Left lung (tissue), 10 donors: ENCODE results near the gene IGSF21. TPM values are rescaled to one million over a fixed set of nuclear protein-coding genes. Genes with fewer than 3 reads are reported as not detected.

Source experiments
- ATAC-seq: fragments of 200-7000 bp; cut with Tn5 transposase; one replicate; pipeline ENCODE4 v1.9.1; 2020; ENCODE audit warnings: moderate library complexity
- DNase-seq, 4 donors: peaks; one replicate each; pipeline ENCODE4 v3.0.0-alpha.2; 2013 to 2020
- H3K27ac ChIP-seq, 2 donors: fragments of 200-600 bp; sonication (generic) in 1 of 2; one replicate each; pipeline versions ENCODE4 v1.5.0 to v1.8.0; 2020 to 2021
- H3K27me3 ChIP-seq, 2 donors: fragments of 200-600 bp; sonication (generic) in 1 of 2; one replicate each; pipeline versions ENCODE4 v1.5.0 to v1.8.0; 2020 to 2021
- H3K36me3 ChIP-seq, 2 donors: fragments of 200-600 bp; sonication (generic) in 1 of 2; one replicate each; pipeline versions ENCODE4 v1.5.0 to v1.8.0; 2020 to 2021
- H3K4me1 ChIP-seq, 2 donors: fragments of 200-600 bp; one replicate each; pipeline ENCODE4 v1.8.0; 2021
- H3K4me3 ChIP-seq, 2 donors: fragments of 200-600 bp; sonication (generic) in 1 of 2; one replicate each; pipeline versions ENCODE4 v1.5.0 to v1.8.0; 2020 to 2021; ENCODE audit warnings: mild to moderate bottlenecking in 1 of 2
- H3K9me3 ChIP-seq, 2 donors: fragments of 200-600 bp; sonication (generic) in 1 of 2; one replicate each; pipeline versions ENCODE4 v1.5.0 to v1.8.0; 2020 to 2021
- CTCF ChIP-seq, 2 donors: fragments of 200-600 bp; sonication (generic) in 1 of 2; IDR thresholded peaks; one replicate each; pipeline versions ENCODE4 v1.5.0 to v1.8.0; 2021; ENCODE audit warnings: antibody characterized with exemption in 2 of 2
- intact Hi-C, 2 donors: fragments of 100-400 bp; cut with DNase I; formaldehyde crosslinking; loops; one replicate each; pipeline versions ENCODE4 v1.11.2 to v1.14.2; 2022
- polyA plus RNA-seq, 6 donors: library from polyadenylated mRNA; unstranded; fragments of 120-200 nt; gene quantifications; one replicate each; pipeline ENCODE4 v1.2.1, GENCODE V29; 2013; ENCODE audit not compliant: insufficient read length in 6 of 6
- total RNA-seq, 2 donors: library from RNA; stranded (reverse); fragmentation: NEBNext Ultra II Directional; extraction: Animal tissue kit (Norgen Biotek cat#: 25700); gene quantifications; one replicate each; pipeline ENCODE4 v1.2.1, GENCODE V29; 2021
- donor health status: DM: no; HTN: yes; CAD: no.
- donor health status: DM: no; HTN: no; CAD: no.

The IGSF21 gene
- total and polyA plus RNA-seq, 8 donors: 0.14 to 1.2 (median 0.25) TPM; not detected in 2

- Histone ChIP-seq H3K4me1 (no peaks in the 10 kb centered on the region), H3K9me3 (no peaks in the 10 kb centered on the region), H3K27ac (no peak overlapping the region), H3K4me3 (no peak overlapping the region), H3K36me3 (no peaks in the 10 kb centered on the region), H3K27me3 (peaks cover 3 to 60% of the 10 kb centered on the region in 2 donors)
- intact Hi-C loops: no loop called here
- ATAC-seq (no peak), DNase-seq (no peak)
- TF ChIP-seq CTCF (IDR thresholded peaks at IDR 0.05): no peak
Observed at GRCh38 chr1:18203645-18204044, 96.0 kb downstream of the IGSF21 start.

GRCh38 chr1:18204575-18204974, 97.0 kb downstream of the IGSF21 start:
- TF ChIP-seq CTCF (IDR thresholded peaks at IDR 0.05): no peak
- intact Hi-C loops: no loop called here
- no peak for ATAC-seq
- DNase-seq: no peak
- Histone ChIP-seq H3K27ac (no peak overlapping the region), H3K27me3 (peaks cover 3 to 54% of the 10 kb centered on the region in 2 donors), H3K36me3 (no peaks in the 10 kb centered on the region), H3K9me3 (no peaks in the 10 kb centered on the region), H3K4me3 (no peak overlapping the region), H3K4me1 (no peaks in the 10 kb centered on the region)

GRCh38 chr1:18205319-18205718, 97.7 kb downstream of the IGSF21 start:
- ATAC-seq: no peak
- Histone ChIP-seq H3K9me3 (no peaks in the 10 kb centered on the region), H3K27me3 (peaks cover 3 to 54% of the 10 kb centered on the region in 2 donors), H3K36me3 (no peaks in the 10 kb centered on the region), H3K4me3 (no peak overlapping the region), H3K27ac (no peak overlapping the region), H3K4me1 (no peaks in the 10 kb centered on the region)
- no peak for DNase-seq
- no peak for TF ChIP-seq CTCF (IDR thresholded peaks at IDR 0.05)
- intact Hi-C loops: no loop called here

- ATAC-seq (no peak), DNase-seq (no peak)
- intact Hi-C loops: no loop called here
- H3K27ac ChIP-seq: no peak overlapping the region
- H3K9me3 ChIP-seq: no peaks in the 10 kb centered on the region
- peaks cover 0 to 14% of the 10 kb centered on the region in 2 donors for H3K27me3 ChIP-seq
- no peaks in the 10 kb centered on the region for H3K4me1 ChIP-seq
- no peak overlapping the region for H3K4me3 ChIP-seq
- no peaks in the 10 kb centered on the region for H3K36me3 ChIP-seq
- TF ChIP-seq CTCF (IDR thresholded peaks at IDR 0.05): no peak
Observed at GRCh38 chr1:18211764-18212163, 104.2 kb downstream of the IGSF21 start.

GRCh38 chr1:18217398-18218043, 109.9 kb downstream of the IGSF21 start:
- no peak for TF ChIP-seq CTCF (IDR thresholded peaks at IDR 0.05)
- H3K36me3 ChIP-seq: no peaks in the 10 kb centered on the region
- peaks cover 0 to 13% of the 10 kb centered on the region in 2 donors for H3K27me3 ChIP-seq
- DNase-seq (no peak), ATAC-seq (no peak)
- no peaks in the 10 kb centered on the region for H3K9me3 ChIP-seq
- intact Hi-C loops: no loop called here
- no peaks in the 10 kb centered on the region for H3K4me1 ChIP-seq
- H3K27ac ChIP-seq: no peak overlapping the region
- no peak overlapping the region for H3K4me3 ChIP-seq
